Aorta (tissue), 5 donors: Measurements from ENCODE around the gene NCOA1. TPM values are rescaled to one million over a fixed set of nuclear protein-coding genes. Genes with fewer than 3 reads are reported as not detected.

Experiments used
- ATAC-seq: fragments of 200-7000 bp; cut with Tn5 transposase; one replicate; pipeline ENCODE4 v1.9.1; 2022; ENCODE audit warnings: moderate library complexity; ENCODE audit not compliant: low FRiP score
- DNase-seq, 2 donors: peaks; one replicate each; pipeline ENCODE4 v3.0.0-alpha.2; 2020
- H3K27ac ChIP-seq, 2 donors: one replicate each; pipeline ENCODE4 v1.5.1; 2013; ENCODE audit warnings: low read length in 2 of 2, mild to moderate bottlenecking in 2 of 2, moderate library complexity in 2 of 2, control low read depth in 1 of 2, inconsistent platforms in 1 of 2, low read depth in 1 of 2
- H3K27me3 ChIP-seq, 2 donors: one replicate each; pipeline ENCODE4 v1.6.1; 2013; ENCODE audit warnings: control low read depth in 1 of 2, low read length in 1 of 2, mild to moderate bottlenecking in 1 of 2, moderate library complexity in 1 of 2; ENCODE audit not compliant: insufficient read depth in 2 of 2, control insufficient read depth in 1 of 2
- H3K36me3 ChIP-seq, 2 donors: one replicate each; pipeline ENCODE4 v1.6.1; 2013; ENCODE audit warnings: control low read depth in 1 of 2, low read length in 1 of 2, mild to moderate bottlenecking in 1 of 2; ENCODE audit not compliant: insufficient read depth in 2 of 2, control insufficient read depth in 1 of 2
- H3K4me1 ChIP-seq, 2 donors: one replicate each; pipeline ENCODE4 v1.6.1; 2013; ENCODE audit warnings: low read length in 2 of 2, control low read depth in 1 of 2, mild to moderate bottlenecking in 1 of 2, moderate library complexity in 1 of 2; ENCODE audit not compliant: insufficient read depth in 2 of 2, control insufficient read depth in 1 of 2
- H3K4me3 ChIP-seq, 2 donors: one replicate each; pipeline ENCODE4 v1.5.1; 2013; ENCODE audit warnings: low read length in 2 of 2, control low read depth in 1 of 2, mild to moderate bottlenecking in 1 of 2
- H3K9me3 ChIP-seq: one replicate; pipeline ENCODE4 v1.6.1; 2013; ENCODE audit warnings: mild to moderate bottlenecking, low read length; ENCODE audit not compliant: control insufficient read depth
- WGBS, 2 donors: extraction: QIAGEN DNeasy Blood & Tissue Kit; methylation state at CpG; one replicate each; pipeline ENCODE4 v1.1.7; 2013; 5-methylcytosine and 5-hydroxymethylcytosine counted together
- intact Hi-C, 2 donors: fragments of 100-400 bp; cut with DNase I; formaldehyde crosslinking; loops; one replicate each; pipeline versions ENCODE4 v1.14.2 to v1.15.0; 2022
- polyA plus RNA-seq, 2 donors: library from polyadenylated mRNA; stranded (reverse); fragments of 200-250 nt; gene quantifications; one replicate each; pipeline ENCODE4 v1.2.3, GENCODE V29; 2013
- total RNA-seq, 2 donors: library from RNA; stranded (reverse); fragmentation: NEBNext Ultra II Directional; extraction: Animal tissue kit (Norgen Biotek cat#: 25700); gene quantifications; one replicate each; pipeline ENCODE4 v1.2.1, GENCODE V29; 2021
- donor health status: healthy with polysubstance abuse.
- donor health status: Bipolar disorder and iron deficiency.
- donor health status: DM: no; HTN: no; CAD: no.
- donor health status: DM: no; HTN: no; CAD: no.
- donor health status: DM: yes; HTN: yes; CAD: no.

Gene NCOA1
- total and polyA plus RNA-seq, 4 donors: 6.5 to 68.1 (median 26.7) TPM

DNA sequence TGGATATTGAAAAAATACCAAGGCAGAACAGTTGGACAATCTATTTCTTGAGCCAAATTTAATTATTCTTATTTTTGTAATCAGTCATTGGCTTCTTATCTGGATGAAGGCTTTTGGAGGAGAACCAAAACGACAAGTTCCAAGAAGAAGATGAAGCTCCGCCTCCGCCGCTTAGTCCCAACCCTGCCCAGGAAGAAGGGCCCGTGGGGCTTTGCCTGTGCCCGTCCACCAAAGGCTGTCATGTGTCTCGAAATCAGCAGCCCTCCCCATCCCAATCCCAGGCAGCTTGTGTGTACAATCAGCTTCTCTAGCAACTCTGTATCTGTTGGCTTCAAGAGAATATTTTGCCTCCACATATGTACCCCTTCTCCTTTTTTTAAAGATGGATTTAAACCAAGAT is 277.5 kb downstream of the NCOA1 start:
- WGBS, 2 donors: 52 to 57% methylated on average over 7 of the region's 7 CpGs
- ATAC-seq (peak; percentile 70), DNase-seq (peak in 1 of 2 donors; percentile 68)
- Histone ChIP-seq H3K27ac (no peak overlapping the region), H3K4me3 (no peak overlapping the region), H3K9me3 (no peaks in the 10 kb centered on the region), H3K27me3 (no peaks in the 10 kb centered on the region), H3K36me3 (peaks cover 3 to 10% of the 10 kb centered on the region in 2 donors), H3K4me1 (peaks cover 0 to 2% of the 10 kb centered on the region in 2 donors)
- intact Hi-C loops: no loop called here

DNA sequence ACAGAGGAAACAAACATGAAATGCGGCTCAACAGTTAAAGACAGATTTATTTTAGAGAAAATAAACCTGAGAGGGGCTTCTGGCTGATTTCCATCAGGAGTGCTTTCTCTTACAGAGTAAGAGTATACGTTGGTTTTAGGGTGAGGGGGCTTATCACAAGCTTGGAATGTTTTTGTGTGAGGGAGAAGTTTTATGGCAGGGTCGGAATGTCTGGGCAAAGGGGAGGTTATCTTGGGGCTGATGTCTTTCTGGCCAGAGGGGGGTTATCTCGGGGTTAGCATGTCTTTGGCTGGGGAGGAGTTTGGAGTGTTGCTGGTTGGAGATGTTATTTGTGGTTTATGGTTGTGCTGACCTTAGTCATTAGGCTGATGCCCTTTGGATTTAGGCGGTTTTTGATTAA is 280.0 kb downstream of the NCOA1 start:
- 68 to 80% methylated on average over 5 of the region's 5 CpGs for WGBS, 2 donors
- ATAC-seq: no peak
- DNase-seq: no peak

GRCh38 chr2:24771764-24772586 is 280.9 kb downstream of the NCOA1 start:
- DNase-seq (no peak), ATAC-seq (no peak)
- Histone ChIP-seq H3K9me3 (no peaks in the 10 kb centered on the region), H3K4me1 (no peaks in the 10 kb centered on the region), H3K27me3 (no peaks in the 10 kb centered on the region), H3K4me3 (no peak overlapping the region), H3K36me3 (peaks cover 3 to 4% of the 10 kb centered on the region in 2 donors), H3K27ac (no peak overlapping the region)
- WGBS, 2 donors: 79 to 82% methylated on average over 5 of the region's 5 CpGs
- intact Hi-C loops: no loop called here

More for the DNA sequence above, 280.0 kb downstream of the NCOA1 start:
- Histone ChIP-seq H3K27ac (no peak overlapping the region), H3K4me3 (no peak overlapping the region), H3K36me3 (peaks cover 3 to 6% of the 10 kb centered on the region in 2 donors), H3K9me3 (no peaks in the 10 kb centered on the region), H3K27me3 (no peaks in the 10 kb centered on the region), H3K4me1 (peaks cover 0 to 2% of the 10 kb centered on the region in 2 donors)
- intact Hi-C loops: no loop called here

- Histone ChIP-seq H3K27me3 (no peaks in the 10 kb centered on the region), H3K36me3 (peaks cover 0 to 4% of the 10 kb centered on the region in 2 donors), H3K27ac (no peak overlapping the region), H3K4me1 (no peaks in the 10 kb centered on the region), H3K9me3 (no peaks in the 10 kb centered on the region), H3K4me3 (no peak overlapping the region)
- intact Hi-C loops: no loop called here
- WGBS, 2 donors: 75 to 77% methylated on average over 3 of the region's 3 CpGs
- ATAC-seq (no peak), DNase-seq (no peak)
Measured at GRCh38 chr2:24774373-24774772, 283.3 kb downstream of the NCOA1 start.

DNA sequence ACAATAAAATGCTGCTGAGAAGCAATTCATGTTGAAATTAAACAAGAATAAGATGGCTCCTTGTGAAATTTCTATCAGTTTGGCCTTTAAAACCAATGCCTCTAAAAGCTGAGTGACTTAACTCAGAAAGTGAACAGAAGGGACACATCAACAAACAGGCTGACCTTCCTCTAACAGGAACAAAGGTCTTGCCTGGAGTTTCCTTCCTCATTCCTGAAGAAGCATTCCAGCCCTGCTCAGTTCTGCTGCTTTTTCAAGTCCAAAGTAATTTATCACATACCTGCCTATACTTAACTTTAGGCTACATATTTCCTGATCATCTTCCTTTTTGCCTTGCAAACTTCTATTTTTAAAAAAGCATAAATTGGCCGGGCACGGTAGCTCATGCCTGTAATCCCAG is 288.1 kb downstream of the NCOA1 start:
- WGBS, 2 donors: 79 to 83% methylated on average over 2 of the region's 2 CpGs
- H3K4me3 ChIP-seq: no peak overlapping the region
- no peaks in the 10 kb centered on the region for H3K27me3 ChIP-seq
- ATAC-seq (no peak), DNase-seq (no peak)
- no peaks in the 10 kb centered on the region for H3K4me1 ChIP-seq
- intact Hi-C loops: no loop called here
- H3K9me3 ChIP-seq: no peaks in the 10 kb centered on the region
- no peaks in the 10 kb centered on the region for H3K36me3 ChIP-seq
- H3K27ac ChIP-seq: no peak overlapping the region

GRCh38 chr2:24783641-24784040 is 292.6 kb downstream of the NCOA1 start:
- Histone ChIP-seq H3K9me3 (no peaks in the 10 kb centered on the region), H3K36me3 (no peaks in the 10 kb centered on the region), H3K27ac (no peak overlapping the region), H3K27me3 (no peaks in the 10 kb centered on the region), H3K4me1 (no peaks in the 10 kb centered on the region), H3K4me3 (no peak overlapping the region)
- 63 to 68% methylated on average over 3 of the region's 3 CpGs for WGBS, 2 donors
- no peak for DNase-seq
- intact Hi-C loops: no loop called here
- ATAC-seq: no peak

GRCh38 chr2:24785671-24786321 is 294.7 kb downstream of the NCOA1 start:
- no peaks in the 10 kb centered on the region for H3K36me3 ChIP-seq
- no peaks in the 10 kb centered on the region for H3K27me3 ChIP-seq
- H3K4me3 ChIP-seq: no peak overlapping the region
- ATAC-seq (no peak), DNase-seq (no peak)
- no peaks in the 10 kb centered on the region for H3K4me1 ChIP-seq
- 90 to 93% methylated on average over 6 of the region's 6 CpGs for WGBS, 2 donors
- no peak overlapping the region for H3K27ac ChIP-seq
- H3K9me3 ChIP-seq: no peaks in the 10 kb centered on the region
- intact Hi-C loops: no loop called here

- DNase-seq (no peak), ATAC-seq (no peak)
- no peak overlapping the region for H3K27ac ChIP-seq
- no peak overlapping the region for H3K4me3 ChIP-seq
- H3K27me3 ChIP-seq: no peaks in the 10 kb centered on the region
- H3K4me1 ChIP-seq: no peaks in the 10 kb centered on the region
- H3K36me3 ChIP-seq: no peaks in the 10 kb centered on the region
- no peaks in the 10 kb centered on the region for H3K9me3 ChIP-seq
- WGBS, 2 donors: 83 to 92% methylated on average over 2 of the region's 2 CpGs
- intact Hi-C loops: no loop called here
Measured at GRCh38 chr2:24787532-24787931, 296.5 kb downstream of the NCOA1 start.

DNA sequence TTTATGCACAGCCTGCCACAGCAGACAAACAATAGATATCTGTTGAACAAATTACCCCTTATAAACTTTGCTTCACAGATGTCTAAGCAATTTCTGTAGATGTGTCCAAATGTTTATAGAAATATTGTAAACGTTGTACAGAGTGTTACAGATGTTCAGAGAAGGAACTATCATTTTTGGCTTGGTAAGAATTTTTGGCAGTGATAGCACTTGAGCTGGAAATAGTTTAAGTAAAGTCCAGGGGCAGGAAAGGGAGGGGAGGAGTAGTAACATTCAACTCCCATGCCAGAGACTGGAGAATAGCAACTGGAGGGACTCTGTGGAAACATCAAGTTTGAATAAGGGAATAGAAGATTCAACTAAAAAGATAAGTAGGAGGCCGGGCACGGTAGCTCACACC is 297.8 kb downstream of the NCOA1 start:
- ATAC-seq (no peak), DNase-seq (no peak)
- Histone ChIP-seq H3K27ac (no peak overlapping the region), H3K9me3 (no peaks in the 10 kb centered on the region), H3K27me3 (no peaks in the 10 kb centered on the region), H3K4me3 (no peak overlapping the region), H3K36me3 (no peaks in the 10 kb centered on the region), H3K4me1 (no peaks in the 10 kb centered on the region)
- WGBS, 2 donors: 82 to 83% methylated on average over 3 of the region's 3 CpGs
- intact Hi-C loops: no loop called here
